ENCODE measurements around the gene PROK1. TPM values are rescaled to one million over a fixed set of nuclear protein-coding genes. Genes with fewer than 3 reads are reported as not detected.

Gene PROK1
- total RNA-seq, 1 experiment from 2014 or later: not detected

DNA sequence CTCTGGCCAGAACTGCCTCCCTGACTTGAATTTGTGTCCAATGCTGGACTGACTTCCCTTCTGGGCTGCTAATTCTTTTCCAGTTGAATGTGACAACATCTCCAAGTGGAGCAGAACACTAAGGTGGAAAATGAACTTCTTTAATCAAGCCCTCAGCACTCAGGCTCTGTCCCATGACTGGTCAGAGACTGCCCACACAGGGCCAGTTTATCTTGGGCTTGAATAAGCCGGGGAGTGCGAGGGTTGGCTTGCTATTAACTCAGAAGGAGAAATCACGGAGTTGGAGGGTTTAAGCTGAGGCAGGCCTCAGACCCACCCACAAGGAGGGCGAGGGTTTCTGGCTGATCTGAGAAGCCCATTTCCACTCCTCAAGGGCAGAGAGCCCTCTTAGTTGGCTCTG is 55.6 kb downstream of the PROK1 start:
- no peaks in the 10 kb centered on the region for H3K27me3 ChIP-seq (replicated peaks; ENCODE audit: control insufficient read depth, insufficient read depth, low read length)
- no peak for TF ChIP-seq CTCF (IDR thresholded peaks at IDR 0.05; ENCODE audit: insufficient read depth in 1 of 2, low read depth in 1 of 2, low read length in 1 of 2, severe bottlenecking in 1 of 2, unreplicated experiment in 1 of 2)
- ChIA-PET CTCF (no interaction called here), POLR2A (no interaction called here)
- H3K4me3 Mint-ChIP-seq (ENCODE audit: unreplicated experiment): no peak overlapping the region
- no peak overlapping the region for H3K27ac Mint-ChIP-seq (ENCODE audit: unreplicated experiment)
- peaks cover 9% of the 10 kb centered on the region for H3K4me1 Mint-ChIP-seq (ENCODE audit: low read depth, unreplicated experiment)
- no peaks in the 10 kb centered on the region for H3K36me3 ChIP-seq (ENCODE audit: control insufficient read depth, insufficient read depth, low read length)
- no peaks in the 10 kb centered on the region for H3K27me3 Mint-ChIP-seq (ENCODE audit: insufficient read depth, unreplicated experiment)
- intact Hi-C loops (cut with micrococcal nuclease; ENCODE audit: unreplicated experiment): no loop called here
- H3K36me3 Mint-ChIP-seq (ENCODE audit: insufficient read depth, unreplicated experiment): no peaks in the 10 kb centered on the region
- DNase-seq: no peak
- no peaks in the 10 kb centered on the region for H3K9me3 Mint-ChIP-seq (ENCODE audit: unreplicated experiment)
- no peaks in the 10 kb centered on the region for H3K9me3 ChIP-seq
- no TSS peak for BruUV-seq (replicated peaks)
- peaks cover 8% of the 10 kb centered on the region for H3K4me1 ChIP-seq
- H3K4me3 ChIP-seq (ENCODE audit: low read depth, low read length): no peak overlapping the region

Other genes with a start within 250 kb of the PROK1 start
- gene KCNC4, start 240.8 kb upstream of the PROK1 start, total RNA-seq (2022): 5.3 TPM in 2 replicates
- 34.3 and 36.1 TPM in 2 replicates for gene RBM15, start 111.8 kb upstream of the PROK1 start, total RNA-seq (2022)
- gene SLC16A4, start 60.1 kb upstream of the PROK1 start, total RNA-seq (2022): 7.6 and 9.3 TPM in 2 replicates
- 104 and 106 TPM in 2 replicates for gene LAMTOR5, start 43.5 kb upstream of the PROK1 start, total RNA-seq (2022)
- gene KCNA10, start 68.0 kb downstream of the PROK1 start, total RNA-seq (2022): not detected in 2 replicates
- 0.11 TPM in 1 of 2 replicates, not detected in the other for gene KCNA2, start 155.2 kb downstream of the PROK1 start, total RNA-seq (2022)
- not detected in 2 replicates for gene KCNA3, start 223.8 kb downstream of the PROK1 start, total RNA-seq (2022)

Data from Caco-2 (cell line).